Measurements from ENCODE around the gene SMAD6.

SMAD6 gene

GRCh38 chr15:66719471-66719870 is 17.4 kb downstream of the SMAD6 start:
- H3K4me3 Mint-ChIP-seq: no peak overlapping the region
- no peak overlapping the region for H3K27ac Mint-ChIP-seq
- no peaks in the 10 kb centered on the region for H3K9me3 Mint-ChIP-seq
- peaks cover 2% of the 10 kb centered on the region for H3K27me3 Mint-ChIP-seq
- H3K36me3 Mint-ChIP-seq: no peaks in the 10 kb centered on the region
- H3K4me1 Mint-ChIP-seq: peaks cover 12% of the 10 kb centered on the region

- Mint-ChIP-seq H3K4me1 (peaks cover 12% of the 10 kb centered on the region), H3K27me3 (peaks cover 2% of the 10 kb centered on the region), H3K9me3 (no peaks in the 10 kb centered on the region), H3K4me3 (no peak overlapping the region), H3K36me3 (no peaks in the 10 kb centered on the region), H3K27ac (peak overlapping the region; percentile 1)
Observed at GRCh38 chr15:66720206-66721010, 18.4 kb downstream of the SMAD6 start.

- H3K27me3 Mint-ChIP-seq: peaks cover 2% of the 10 kb centered on the region
- no peaks in the 10 kb centered on the region for H3K9me3 Mint-ChIP-seq
- peaks cover 12% of the 10 kb centered on the region for H3K4me1 Mint-ChIP-seq
- H3K27ac Mint-ChIP-seq: peak overlapping the region; percentile 1
- H3K4me3 Mint-ChIP-seq: no peak overlapping the region
- H3K36me3 Mint-ChIP-seq: no peaks in the 10 kb centered on the region
Observed at GRCh38 chr15:66721020-66721419, 19.0 kb downstream of the SMAD6 start.

DNA sequence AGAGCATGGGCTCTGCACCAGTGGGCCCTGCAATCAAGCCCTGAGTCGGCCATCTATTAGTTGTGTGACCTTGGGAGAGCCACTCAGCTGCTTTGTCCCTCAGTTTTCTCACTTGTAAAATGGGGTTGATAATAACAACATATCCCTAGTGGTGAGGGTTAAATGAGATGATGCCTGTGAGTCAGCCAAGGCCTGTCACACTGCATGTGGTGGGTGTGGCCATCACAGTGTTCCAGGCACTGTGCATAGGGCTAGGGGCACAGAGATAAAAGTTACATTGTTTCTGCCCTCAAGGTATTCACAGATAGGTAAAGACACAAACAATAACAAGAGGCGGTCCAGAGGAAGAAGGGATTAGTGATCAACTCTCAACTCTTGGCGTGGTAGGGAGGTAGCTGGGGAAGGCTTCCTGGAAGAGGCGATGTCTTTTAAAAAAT is 19.5 kb downstream of the SMAD6 start:
- Mint-ChIP-seq H3K9me3 (no peaks in the 10 kb centered on the region), H3K27ac (no peak overlapping the region), H3K4me1 (peaks cover 12% of the 10 kb centered on the region), H3K4me3 (no peak overlapping the region), H3K36me3 (no peaks in the 10 kb centered on the region), H3K27me3 (peaks cover 2% of the 10 kb centered on the region)

DNA sequence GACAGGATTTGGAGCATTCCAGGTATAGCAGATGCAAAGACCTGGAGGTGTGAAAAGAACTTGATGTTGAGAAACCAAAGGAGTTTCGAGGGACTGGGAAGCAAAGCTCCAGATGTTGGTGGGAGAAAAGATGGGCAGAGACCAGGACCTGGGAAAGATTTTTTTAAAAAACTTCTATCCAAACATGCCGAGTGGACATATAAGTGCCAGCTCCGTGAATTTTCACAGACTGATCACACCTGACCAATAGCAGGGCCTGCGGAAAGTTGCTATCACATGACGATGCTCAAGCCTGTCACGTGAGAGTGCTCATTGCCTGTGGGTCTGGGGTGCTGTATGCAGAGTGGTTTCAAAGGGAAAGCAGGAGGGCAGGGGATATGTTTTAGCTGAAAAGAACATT is 19.9 kb downstream of the SMAD6 start:
- H3K36me3 Mint-ChIP-seq: no peaks in the 10 kb centered on the region
- peaks cover 2% of the 10 kb centered on the region for H3K27me3 Mint-ChIP-seq
- H3K4me3 Mint-ChIP-seq: no peak overlapping the region
- H3K27ac Mint-ChIP-seq: no peak overlapping the region
- peaks cover 12% of the 10 kb centered on the region for H3K4me1 Mint-ChIP-seq
- H3K9me3 Mint-ChIP-seq: no peaks in the 10 kb centered on the region

DNA sequence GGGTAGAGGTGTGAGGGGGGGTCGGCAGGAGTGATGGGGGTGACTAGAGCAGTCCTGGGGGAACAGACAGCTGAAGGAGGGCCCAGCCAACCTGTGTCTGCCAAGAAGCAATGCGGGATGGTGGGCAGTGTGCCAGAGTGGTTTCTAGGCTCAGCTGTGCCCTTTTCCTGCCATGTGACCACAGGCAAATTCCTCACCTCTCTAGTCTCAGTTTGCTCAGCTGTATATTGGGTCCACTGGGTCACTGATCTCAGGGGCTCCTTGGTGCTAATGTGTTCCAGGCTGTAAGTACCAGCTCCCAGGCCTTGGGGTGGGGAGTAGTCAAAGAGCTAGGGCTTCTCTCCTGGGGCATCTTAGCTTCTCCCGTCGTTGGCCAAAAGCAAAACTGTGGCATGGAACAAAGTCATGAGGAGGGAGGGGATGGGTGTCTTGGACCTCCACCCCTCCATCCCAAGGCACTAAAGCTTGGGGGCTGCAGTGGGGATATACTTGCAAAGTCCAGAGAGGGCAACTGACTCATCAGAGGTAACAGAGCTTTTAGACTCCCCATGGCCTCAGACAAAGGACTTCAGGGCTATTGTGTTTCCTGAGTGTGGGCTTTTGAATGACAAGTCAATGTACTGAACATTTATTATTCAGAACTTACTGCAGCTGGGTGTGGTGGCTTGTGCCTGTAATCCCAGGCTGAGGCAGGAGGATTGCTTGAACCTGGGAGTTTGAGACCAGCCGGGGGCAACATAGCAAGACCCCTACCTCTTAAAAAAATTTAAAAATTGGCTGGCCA is 20.9 kb downstream of the SMAD6 start:
- Mint-ChIP-seq H3K9me3 (no peaks in the 10 kb centered on the region), H3K4me1 (peaks cover 12% of the 10 kb centered on the region), H3K4me3 (no peak overlapping the region), H3K27ac (no peak overlapping the region), H3K36me3 (no peaks in the 10 kb centered on the region), H3K27me3 (no peaks in the 10 kb centered on the region)

DNA sequence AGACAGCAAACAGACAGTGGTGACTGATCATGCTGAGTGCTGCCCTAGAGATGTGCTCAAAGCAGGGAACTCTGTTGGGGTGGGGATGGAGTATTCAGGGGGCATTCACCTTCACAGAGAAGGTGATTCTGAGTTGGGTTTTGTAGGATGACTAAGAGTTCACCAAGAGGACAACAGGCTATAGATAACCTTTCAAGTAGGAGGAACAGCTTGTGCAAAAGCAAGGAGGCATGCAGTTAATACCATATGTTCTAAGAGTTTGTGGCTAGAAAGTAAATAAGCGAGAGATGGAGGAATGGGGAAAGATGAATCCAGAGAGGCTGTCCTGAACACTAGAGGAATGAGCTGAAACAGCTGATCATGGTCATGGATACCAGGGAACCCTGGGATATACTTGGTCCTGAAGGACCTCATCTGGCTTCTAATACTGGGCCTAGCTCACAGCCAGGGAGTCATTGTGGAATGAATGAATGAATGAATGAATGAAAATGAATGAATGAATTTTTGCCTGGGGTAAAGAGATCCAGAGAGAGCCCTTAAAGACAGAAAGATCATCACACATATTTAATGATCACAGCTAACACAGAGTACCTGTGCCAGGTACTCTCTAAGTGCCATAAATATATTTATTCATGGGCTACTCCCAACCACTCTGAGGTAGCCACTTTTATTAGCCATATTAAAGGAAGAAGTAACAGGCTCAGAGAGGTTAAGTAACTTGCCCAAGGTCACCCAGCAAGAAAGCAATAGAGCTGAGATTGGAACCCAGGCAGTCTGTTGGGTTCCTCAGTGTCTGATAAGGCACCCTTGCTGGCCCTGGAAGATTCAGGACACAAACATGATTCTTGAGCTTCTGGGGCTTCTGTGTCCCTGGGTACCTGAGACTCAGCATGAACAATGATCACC is 22.0 kb downstream of the SMAD6 start:
- no peaks in the 10 kb centered on the region for H3K9me3 Mint-ChIP-seq
- H3K36me3 Mint-ChIP-seq: no peaks in the 10 kb centered on the region
- H3K27me3 Mint-ChIP-seq: no peaks in the 10 kb centered on the region
- H3K4me1 Mint-ChIP-seq: peaks cover 12% of the 10 kb centered on the region
- H3K4me3 Mint-ChIP-seq: no peak overlapping the region
- no peak overlapping the region for H3K27ac Mint-ChIP-seq

DNA sequence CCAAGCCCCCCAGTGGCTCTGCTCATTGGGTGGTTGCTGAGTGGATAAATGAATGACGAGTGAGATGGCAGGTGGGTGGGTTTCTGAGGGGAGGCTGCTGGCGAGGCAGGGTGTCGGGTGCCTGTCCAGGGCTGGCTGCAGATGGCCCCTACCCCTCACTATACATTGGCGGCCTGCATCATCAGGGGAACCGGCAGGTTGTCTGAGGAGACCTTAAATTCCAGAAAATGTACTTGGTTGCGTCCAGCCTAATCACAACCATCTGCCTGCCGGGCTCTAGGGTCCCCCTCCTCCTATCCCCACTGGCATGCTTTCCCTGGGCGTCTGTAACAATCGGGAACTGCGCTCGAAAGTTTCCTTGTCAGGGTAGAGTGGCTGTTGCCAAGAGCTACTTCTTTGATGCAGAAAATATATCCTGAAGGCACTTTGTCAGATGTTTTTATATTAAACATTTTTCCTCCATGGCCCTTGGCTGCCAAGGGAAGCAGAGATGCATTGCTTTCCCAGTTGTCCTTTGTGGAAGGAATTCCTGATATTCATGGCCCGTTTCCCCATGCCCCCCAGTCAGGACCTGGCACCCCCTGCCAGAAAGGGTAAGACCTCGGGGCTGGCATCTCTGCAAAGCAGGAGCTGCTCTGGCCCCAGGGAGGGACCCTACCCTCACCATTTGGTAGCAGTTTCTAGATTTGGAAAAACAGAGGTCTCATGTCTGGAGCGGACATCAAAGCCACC is 22.9 kb downstream of the SMAD6 start:
- H3K4me1 Mint-ChIP-seq: peaks cover 12% of the 10 kb centered on the region
- no peak overlapping the region for H3K27ac Mint-ChIP-seq
- no peak overlapping the region for H3K4me3 Mint-ChIP-seq
- H3K9me3 Mint-ChIP-seq: no peaks in the 10 kb centered on the region
- H3K27me3 Mint-ChIP-seq: no peaks in the 10 kb centered on the region
- H3K36me3 Mint-ChIP-seq: no peaks in the 10 kb centered on the region

- Mint-ChIP-seq H3K27ac (no peak overlapping the region), H3K36me3 (no peaks in the 10 kb centered on the region), H3K27me3 (no peaks in the 10 kb centered on the region), H3K9me3 (no peaks in the 10 kb centered on the region), H3K4me1 (peaks cover 12% of the 10 kb centered on the region), H3K4me3 (no peak overlapping the region)
Observed at GRCh38 chr15:66725464-66725785, 23.4 kb downstream of the SMAD6 start.

GRCh38 chr15:66726386-66726785 is 24.4 kb downstream of the SMAD6 start:
- Mint-ChIP-seq H3K9me3 (no peaks in the 10 kb centered on the region), H3K27me3 (no peaks in the 10 kb centered on the region), H3K4me3 (no peak overlapping the region), H3K36me3 (no peaks in the 10 kb centered on the region), H3K4me1 (peaks cover 4% of the 10 kb centered on the region), H3K27ac (no peak overlapping the region)

GRCh38 chr15:66729331-66729951 is 27.4 kb downstream of the SMAD6 start:
- no peak overlapping the region for H3K27ac Mint-ChIP-seq
- no peaks in the 10 kb centered on the region for H3K36me3 Mint-ChIP-seq
- H3K4me3 Mint-ChIP-seq: no peak overlapping the region
- no peaks in the 10 kb centered on the region for H3K9me3 Mint-ChIP-seq
- H3K27me3 Mint-ChIP-seq: no peaks in the 10 kb centered on the region
- no peaks in the 10 kb centered on the region for H3K4me1 Mint-ChIP-seq

DNA sequence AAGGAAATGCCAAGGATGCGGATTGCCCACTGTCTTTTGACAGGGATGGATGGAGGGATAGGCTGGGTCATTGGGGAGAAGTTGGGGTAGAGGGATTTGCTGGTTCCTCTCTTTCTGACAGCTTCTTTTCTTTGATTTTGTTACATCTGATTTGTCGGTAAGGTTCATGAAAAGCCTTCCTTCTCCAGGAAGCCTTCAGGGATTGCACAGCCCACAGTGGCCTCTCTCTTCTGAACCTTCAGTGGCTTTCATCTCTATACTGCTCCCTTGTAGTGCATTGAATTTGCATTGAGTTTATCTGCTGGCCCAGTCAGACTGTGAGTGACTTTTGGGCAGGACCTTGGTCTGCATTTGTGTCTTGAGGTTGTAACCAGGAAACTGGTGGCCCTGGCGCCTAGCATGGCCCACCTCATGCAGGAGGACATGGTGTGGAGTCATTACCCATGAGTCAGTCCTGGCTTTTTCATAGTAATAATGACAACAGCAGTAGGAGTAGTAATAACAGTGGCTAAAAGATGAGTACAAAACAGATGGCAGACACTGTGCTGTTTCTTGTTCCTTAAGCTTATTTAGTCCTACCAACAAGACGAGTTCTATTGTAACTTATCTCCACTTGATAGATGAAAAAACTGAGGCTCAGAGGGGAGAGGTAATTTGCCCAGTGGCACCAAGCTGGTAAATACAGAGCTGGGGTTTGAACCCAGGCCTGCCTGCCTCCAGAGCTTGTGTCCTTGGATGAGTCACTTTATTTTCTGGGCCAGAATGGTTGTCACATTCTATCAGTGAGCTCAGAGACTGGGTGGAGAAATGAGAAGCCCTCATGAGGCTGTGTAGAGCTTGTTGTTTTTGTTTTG is 28.4 kb downstream of the SMAD6 start:
- Mint-ChIP-seq H3K9me3 (no peaks in the 10 kb centered on the region), H3K27me3 (no peaks in the 10 kb centered on the region), H3K36me3 (no peaks in the 10 kb centered on the region), H3K4me3 (no peak overlapping the region), H3K27ac (no peak overlapping the region), H3K4me1 (no peaks in the 10 kb centered on the region)

GRCh38 chr15:66733976-66734375 is 31.9 kb downstream of the SMAD6 start:
- Mint-ChIP-seq H3K9me3 (no peaks in the 10 kb centered on the region), H3K4me3 (no peak overlapping the region), H3K27ac (no peak overlapping the region), H3K27me3 (no peaks in the 10 kb centered on the region), H3K4me1 (no peaks in the 10 kb centered on the region), H3K36me3 (no peaks in the 10 kb centered on the region)
